GM19023 (cell line): ENCODE results near the gene GGT5.
"Not testable (repeated sequence)": the region's sequence is repeated elsewhere in the genome, so short reads cannot be mapped to it uniquely, and the experiment has no call there.

Experiments used
- ATAC-seq: cut with Tn5 transposase; IDR thresholded peaks from one replicate; pipeline ENCODE4 v1.9.1; 2021; ENCODE audit warnings: mild to moderate bottlenecking, moderate library complexity; ENCODE audit not compliant: unreplicated experiment

Gene GGT5

GRCh38 chr22:24185001-24185500, 59.8 kb downstream of the GGT5 start:
- no peak for ATAC-seq

DNA sequence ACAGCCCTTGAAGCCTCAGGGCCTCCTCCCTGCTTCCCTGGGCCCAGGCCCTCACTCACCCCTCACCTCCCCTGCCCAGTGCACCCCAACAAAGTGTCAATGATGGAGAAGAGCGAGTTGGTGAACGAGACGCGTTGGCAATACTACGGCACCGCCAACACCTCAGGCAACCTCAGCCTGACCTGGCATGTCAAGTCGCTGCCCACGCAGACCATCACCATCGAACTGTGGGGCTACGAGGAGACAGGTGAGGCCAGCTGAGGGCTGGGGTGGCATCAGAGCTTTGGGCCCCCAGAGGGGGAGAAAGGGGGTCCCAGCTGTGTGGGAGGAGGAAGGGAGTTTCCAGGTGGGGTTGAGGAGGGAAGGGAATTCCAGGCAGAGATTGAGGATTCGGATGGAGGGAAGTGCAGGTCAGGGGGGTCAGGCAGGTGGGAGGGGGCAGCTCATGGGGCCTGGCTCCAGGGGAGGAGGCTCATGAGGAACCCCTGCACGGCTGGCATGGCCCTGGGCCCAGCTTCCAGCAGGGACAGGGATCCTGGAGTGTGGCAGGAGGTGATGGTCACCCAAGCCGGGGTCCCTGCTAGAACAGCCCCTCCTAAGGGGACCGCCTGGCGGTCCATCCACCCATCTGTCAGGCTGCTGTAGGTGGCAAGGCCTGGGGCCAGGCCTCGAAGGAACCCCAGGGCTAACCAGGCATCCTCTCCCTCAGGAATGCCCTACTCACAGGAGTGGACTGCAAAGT, 60.7 kb downstream of the GGT5 start:
- no peak for ATAC-seq

GRCh38 chr22:24183321-24184031, 61.4 kb downstream of the GGT5 start:
- ATAC-seq = no peak

DNA sequence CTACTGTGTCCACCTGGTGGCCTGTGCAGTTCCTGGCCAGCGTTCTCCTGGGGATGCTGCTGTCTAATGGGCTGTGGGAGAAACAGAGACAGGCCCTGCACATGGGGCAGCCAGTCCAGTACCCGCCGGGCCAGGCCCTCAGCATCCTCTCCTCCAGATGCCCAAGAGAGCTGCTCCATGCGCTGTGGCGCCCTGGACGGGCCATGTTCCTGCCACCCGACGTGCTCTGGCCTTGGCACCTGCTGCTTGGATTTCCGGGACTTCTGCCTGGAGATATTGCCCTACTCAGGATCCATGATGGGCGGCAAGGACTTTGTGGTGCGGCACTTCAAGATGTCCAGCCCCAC, 62.0 kb downstream of the GGT5 start:
- ATAC-seq = not testable (repeated sequence)

- no peak for ATAC-seq
These were observed 62.6 kb downstream of the GGT5 start for GRCh38 chr22:24181996-24182899.

DNA sequence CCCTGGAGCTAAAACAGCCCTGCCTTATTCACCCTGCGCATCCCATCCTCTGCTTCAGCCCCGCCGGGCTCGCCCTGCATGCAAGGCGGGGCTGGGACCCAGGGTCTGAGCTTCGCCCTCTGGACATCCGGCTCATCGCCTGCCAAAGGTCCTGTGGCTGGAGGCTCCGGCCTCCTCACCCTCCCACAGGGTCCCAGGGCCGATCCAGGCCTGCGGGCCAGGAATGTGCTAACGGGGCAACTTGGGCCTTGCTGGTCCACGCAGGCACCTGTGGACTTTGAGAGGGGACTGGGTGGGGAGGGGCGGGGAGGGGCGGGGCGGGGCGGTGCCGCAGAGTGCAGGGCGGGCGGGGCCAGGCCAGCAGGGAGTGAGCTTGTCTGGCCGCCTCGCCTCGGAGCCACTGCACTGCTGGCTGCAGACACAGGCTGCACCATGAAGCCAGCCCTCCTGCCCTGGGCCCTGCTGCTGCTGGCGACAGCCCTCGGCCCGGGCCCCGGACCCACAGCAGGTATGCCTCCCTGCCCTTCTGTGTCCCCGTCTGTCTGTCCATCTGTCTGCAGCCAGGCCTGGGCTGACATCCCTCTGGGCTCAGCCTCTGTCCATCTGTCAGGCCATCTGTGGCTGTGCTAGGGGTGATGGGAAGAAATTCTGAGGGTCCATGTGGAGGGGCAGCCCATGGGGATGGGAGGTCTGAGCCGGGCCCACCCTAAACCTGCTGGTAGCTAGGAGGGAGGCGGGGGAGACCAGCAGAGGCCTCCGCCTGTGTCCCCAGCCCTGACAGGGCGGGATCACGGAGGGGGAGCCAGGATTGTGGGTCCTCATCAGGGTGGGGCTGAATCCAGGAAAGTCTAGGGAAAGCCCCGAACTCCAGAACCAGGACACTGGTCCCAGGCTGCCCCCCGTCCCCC, 63.5 kb downstream of the GGT5 start, which contains the start of gene SUSD2:
Gene SUSD2, plus strand, starts transcription at position 400 of the 908 bp plus-strand sequence. Its CDS starts 33 bp downstream, at position 433.
- ATAC-seq = no peak

DNA sequence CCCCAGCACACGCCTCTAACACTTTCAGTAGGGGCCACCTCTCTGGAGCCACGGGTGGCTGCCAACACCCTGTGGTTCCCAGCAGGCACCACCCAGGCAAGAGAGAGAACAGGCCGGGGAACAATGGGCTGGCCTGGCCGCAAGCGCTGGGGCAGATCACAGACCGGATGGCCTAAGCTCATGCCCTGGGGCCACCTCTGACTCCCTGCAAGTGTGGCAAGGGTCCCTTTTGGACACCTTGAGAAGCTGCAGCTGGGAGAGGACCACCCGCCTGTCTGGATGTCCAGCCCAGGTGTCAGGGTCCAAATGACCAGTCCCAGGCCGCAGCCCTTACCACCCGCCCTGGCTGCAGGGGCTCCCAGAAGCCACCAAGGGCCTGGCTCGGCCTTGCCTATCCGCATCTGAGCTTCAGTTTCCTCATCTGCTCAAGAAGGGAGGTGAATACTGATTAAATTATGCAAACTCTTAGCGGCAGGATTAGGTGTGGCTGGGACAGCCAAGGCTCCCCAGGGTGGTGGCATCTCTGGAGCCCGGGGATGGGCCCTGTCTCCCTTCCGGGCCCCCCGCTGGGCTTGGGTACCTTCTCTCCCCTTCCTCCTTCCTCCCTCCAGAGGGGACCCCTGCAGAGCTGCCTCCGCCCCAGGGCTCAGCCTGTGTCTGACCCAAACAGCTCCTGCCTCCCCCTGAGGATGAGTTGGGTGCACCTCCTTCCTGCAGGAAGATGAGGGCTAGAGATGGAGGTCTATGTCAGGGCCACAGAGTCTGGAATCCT, 64.4 kb downstream of the GGT5 start:
- no peak for ATAC-seq

GRCh38 chr22:24179478-24180210, 65.2 kb downstream of the GGT5 start:
- ATAC-seq = no peak

GRCh38 chr22:24178502-24179440, 66.1 kb downstream of the GGT5 start:
- ATAC-seq = no peak

- ATAC-seq = no peak
These were observed 66.9 kb downstream of the GGT5 start for GRCh38 chr22:24178021-24178431.

GRCh38 chr22:24177456-24177855, 67.4 kb downstream of the GGT5 start:
- ATAC-seq = no peak

GRCh38 chr22:24177045-24177444, 67.8 kb downstream of the GGT5 start:
- ATAC-seq = no peak

GRCh38 chr22:24176630-24177029, 68.3 kb downstream of the GGT5 start:
- no peak for ATAC-seq

DNA sequence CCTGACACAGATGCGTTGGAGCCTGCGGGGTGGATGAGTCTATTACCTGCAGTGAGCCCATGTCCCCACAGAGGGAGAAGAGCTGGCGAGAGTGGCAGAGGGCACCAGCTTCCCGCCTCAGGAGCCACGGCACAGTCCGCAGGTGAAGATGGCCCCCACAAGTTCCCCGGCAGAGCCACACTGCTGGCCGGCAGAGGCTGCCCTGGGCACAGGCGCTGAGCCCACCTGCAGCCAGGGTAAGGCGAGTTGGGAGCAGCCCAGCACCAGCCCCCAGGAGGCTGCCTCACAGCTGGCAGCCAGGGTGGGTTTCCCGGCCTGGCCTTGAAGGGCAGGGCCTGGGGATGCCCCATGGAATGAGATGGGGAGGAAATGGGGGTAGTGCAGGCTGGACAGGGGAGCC, 68.8 kb downstream of the GGT5 start:
- no peak for ATAC-seq

GRCh38 chr22:24175160-24175808, 69.6 kb downstream of the GGT5 start:
- ATAC-seq = no peak

GRCh38 chr22:24171822-24172221, 73.1 kb downstream of the GGT5 start:
- no peak for ATAC-seq

GRCh38 chr22:24170632-24171031, 74.2 kb downstream of the GGT5 start:
- ATAC-seq = no peak
